SK-N-SH treated with all-trans-retinoic acid at 6 μM for 48 hours (cell line): Measurements from ENCODE around the gene ARID1B.

ENCODE experiments used
- PATZ1 ChIP-seq: fragments of 250-450 bp; sonication (Bioruptor Pico); IDR thresholded peaks from 2 replicates; pipeline ENCODE4 v1.8.0; 2020; ENCODE audit warnings: mild to moderate bottlenecking, moderate library complexity, borderline replicate concordance
- PPARA ChIP-seq: fragments of 250-450 bp; sonication (Bioruptor Pico); IDR thresholded peaks from 2 replicates; pipeline ENCODE4 v1.5.0; 2020; ENCODE audit warnings: mild to moderate bottlenecking, borderline replicate concordance

- TF ChIP-seq PATZ1 (CRISPR knock-in tag), result no peak
- no peak for TF ChIP-seq PPARA (CRISPR knock-in tag)
These were observed 481.7 kb downstream of the ARID1B start for GRCh38 chr6:157258878-157259277.
